RWPE2 (cell line): ENCODE measurements around the gene PTPN18.
A peak's percentile ranks its signal among the peaks of the same experiment; 100 is the strongest.

Experiments used
- ATAC-seq: fragments of 200-7000 bp; cut with Tn5 transposase; 3 replicates; pipeline ENCODE4 v1.9.1; 2021; ENCODE audit warnings: low read depth
- DNase-seq: peaks from one replicate; pipeline ENCODE4 v3.0.0-alpha.2; 2020; ENCODE audit warnings: low spot score
- H3K27ac ChIP-seq: fragments of 450-650 bp; 2 replicates; pipeline ENCODE4 v1.5.1; 2017; ENCODE audit warnings: mild to moderate bottlenecking; ENCODE audit not compliant: poor library complexity, severe bottlenecking
- H3K27me3 ChIP-seq: fragments of 250-450 bp; sonication (Bioruptor Pico); 2 replicates; pipeline ENCODE4 v1.5.1; 2021; ENCODE audit warnings: mild to moderate bottlenecking, moderate library complexity; ENCODE audit not compliant: insufficient read depth, poor library complexity, severe bottlenecking
- H3K36me3 ChIP-seq: fragments of 250-450 bp; sonication (Bioruptor Pico); 2 replicates; pipeline ENCODE4 v1.5.1; 2020; ENCODE audit warnings: low read depth, mild to moderate bottlenecking, moderate library complexity
- H3K4me1 ChIP-seq: fragments of 250-450 bp; sonication (Bioruptor Pico); 2 replicates; pipeline ENCODE4 v1.5.1; 2021; ENCODE audit warnings: mild to moderate bottlenecking, moderate library complexity; ENCODE audit not compliant: insufficient read depth, poor library complexity, severe bottlenecking
- H3K4me3 ChIP-seq: fragments of 250-450 bp; sonication (Bioruptor Pico); 2 replicates; pipeline ENCODE4 v1.5.1; 2021; ENCODE audit warnings: mild to moderate bottlenecking, moderate library complexity; ENCODE audit not compliant: severe bottlenecking
- H3K9me3 ChIP-seq: fragments of 250-450 bp; sonication (Bioruptor Pico); 2 replicates; pipeline ENCODE4 v1.5.1; 2021; ENCODE audit warnings: mild to moderate bottlenecking, moderate library complexity; ENCODE audit not compliant: severe bottlenecking
- CTCF ChIP-seq: fragments of 450-650 bp; IDR thresholded peaks from one replicate; pipeline ENCODE4 v1.5.1; 2017; ENCODE audit warnings: mild to moderate bottlenecking, moderate library complexity; ENCODE audit not compliant: poor library complexity, severe bottlenecking

Gene PTPN18

GRCh38 chr2:130336877-130337734 lies 18.8 kb upstream of the PTPN18 start:
- peaks cover 4% of the 10 kb centered on the region; the same call in 1 of the 2 replicates for H3K36me3 ChIP-seq
- ATAC-seq (peak; percentile 71), DNase-seq (peak; percentile 79)
- peak overlapping the region; percentile 12 for H3K27ac ChIP-seq
- no peaks in the 10 kb centered on the region for H3K9me3 ChIP-seq
- H3K4me1 ChIP-seq: peaks cover 7% of the 10 kb centered on the region
- no peaks in the 10 kb centered on the region for H3K27me3 ChIP-seq
- no peak for TF ChIP-seq CTCF
- H3K4me3 ChIP-seq: peak overlapping the region; percentile 39

- no peak for TF ChIP-seq CTCF
- Histone ChIP-seq H3K27ac (peak overlapping the region; percentile 12), H3K4me1 (peaks cover 7% of the 10 kb centered on the region), H3K36me3 (peaks cover 4% of the 10 kb centered on the region; the same call in 1 of the 2 replicates), H3K27me3 (no peaks in the 10 kb centered on the region), H3K4me3 (peak overlapping the region; percentile 39), H3K9me3 (no peaks in the 10 kb centered on the region)
- no peak for ATAC-seq
- no peak for DNase-seq
Observed at GRCh38 chr2:130337735-130338325, 18.0 kb upstream of the PTPN18 start.

- H3K36me3 ChIP-seq: peaks cover 4% of the 10 kb centered on the region
- no peak for DNase-seq
- TF ChIP-seq CTCF: no peak
- H3K27me3 ChIP-seq: no peaks in the 10 kb centered on the region
- no peak overlapping the region for H3K4me3 ChIP-seq
- H3K4me1 ChIP-seq: peaks cover 7% of the 10 kb centered on the region
- no peak for ATAC-seq
- H3K9me3 ChIP-seq: no peaks in the 10 kb centered on the region
- no peak overlapping the region for H3K27ac ChIP-seq
Observed at GRCh38 chr2:130338793-130339345, 17.0 kb upstream of the PTPN18 start.

GRCh38 chr2:130339885-130340745 lies 15.7 kb upstream of the PTPN18 start:
- H3K4me1 ChIP-seq: peaks cover 7% of the 10 kb centered on the region
- H3K36me3 ChIP-seq: peaks cover 15% of the 10 kb centered on the region
- no peak overlapping the region for H3K27ac ChIP-seq
- ATAC-seq (no peak), DNase-seq (no peak)
- no peak overlapping the region for H3K4me3 ChIP-seq
- no peak for TF ChIP-seq CTCF
- H3K9me3 ChIP-seq: no peaks in the 10 kb centered on the region
- no peaks in the 10 kb centered on the region for H3K27me3 ChIP-seq
